H1 (cell line): Measurements from ENCODE around the gene HLA-A. TPM values are rescaled to one million over a fixed set of nuclear protein-coding genes. Genes with fewer than 3 reads are reported as not detected.

Experiments used
- CTCF ChIA-PET: fragments of 300-600 bp; sonication (Branson Sonifier 250); formaldehyde crosslinking; loops from one replicate; lab custom pipeline; 2021; ENCODE audit not compliant: partially characterized antibody; lab: Charles Lee
- POLR2A ChIA-PET: fragments of 300-600 bp; sonication (Branson Sonifier 250); formaldehyde crosslinking; loops from one replicate; lab custom pipeline; 2021; ENCODE audit warnings: inconsistent platforms; ENCODE audit not compliant: partially characterized antibody; lab: Charles Lee
- DNase-seq, 2 experiments: peaks; one replicate each; pipeline versions ENCODE4 v3.0.0 to v3.0.0-alpha.2; 2010 to 2022; ENCODE audit warnings: low spot score in 2 of 2, low read depth in 1 of 2, mixed read lengths in 1 of 2
- FAIRE-seq: peaks from 2 replicates; lab custom pipeline; 2011; peaks lifted over from hg19 to GRCh38; lab: Jason Lieb, UNC
- H2AFZ ChIP-seq: 2 replicates; pipeline ENCODE4 v1.8.1; 2012; ENCODE audit warnings: low read length, inconsistent platforms
- H2AK5ac ChIP-seq: 2 replicates; pipeline ENCODE4 v1.6.1; 2013; ENCODE audit warnings: low read depth, low read length
- H2BK120ac ChIP-seq: replicated peaks from 2 replicates; pipeline ENCODE3; 2013; ENCODE audit warnings: low read depth, low read length, inconsistent platforms
- H2BK12ac ChIP-seq: 2 replicates; pipeline ENCODE4 v1.6.1; 2013; ENCODE audit warnings: low read depth, low read length
- H2BK15ac ChIP-seq: 2 replicates; pipeline ENCODE4 v1.6.1; 2013; ENCODE audit warnings: low read length
- H2BK20ac ChIP-seq: 2 replicates; pipeline ENCODE4 v1.6.1; 2013; ENCODE audit warnings: low read length
- H2BK5ac ChIP-seq: 2 replicates; pipeline ENCODE4 v1.6.1; 2013; ENCODE audit warnings: low read depth, low read length
- H3K14ac ChIP-seq: 2 replicates; pipeline ENCODE4 v1.6.1; 2013; ENCODE audit warnings: inconsistent platforms; ENCODE audit not compliant: insufficient read length
- H3K18ac ChIP-seq: 2 replicates; pipeline ENCODE4 v1.6.1; 2013; ENCODE audit warnings: low read length; ENCODE audit errors: extremely low read depth
- H3K23ac ChIP-seq: 2 replicates; pipeline ENCODE4 v1.6.1; 2013; ENCODE audit warnings: inconsistent platforms; ENCODE audit not compliant: insufficient read length
- H3K23me2 ChIP-seq: 2 replicates; pipeline ENCODE4 v1.6.1; 2013; ENCODE audit warnings: low read depth, low read length
- H3K27ac ChIP-seq: 2 replicates; pipeline ENCODE4 v1.6.1; 2011; ENCODE audit warnings: low read depth, low read length, inconsistent platforms
- H3K27me3 ChIP-seq, 4 experiments: replicated peaks in 1 of 4; 1 replicate in 1 of 4; 2 replicates in 3 of 4; pipeline versions ENCODE4 v1.6.1 to v1.8.1; 2011 to 2013; ENCODE audit warnings: low read length in 3 of 4, mild to moderate bottlenecking in 3 of 4, inconsistent platforms in 2 of 4, mixed read lengths in 2 of 4, moderate library complexity in 1 of 4; ENCODE audit not compliant: control insufficient read depth in 3 of 4, insufficient read depth in 3 of 4; ENCODE audit errors: extremely low read depth in 1 of 4
- H3K36me3 ChIP-seq, 4 experiments: 2 replicates each; pipeline versions ENCODE4 v1.6.1 to v1.8.1; 2011 to 2013; ENCODE audit warnings: mild to moderate bottlenecking in 4 of 4, low read length in 3 of 4, moderate library complexity in 2 of 4, control low read depth in 1 of 4, inconsistent platforms in 1 of 4; ENCODE audit not compliant: insufficient read depth in 4 of 4, control insufficient read depth in 2 of 4
- H3K4ac ChIP-seq: replicated peaks from 2 replicates; pipeline ENCODE3; 2013; ENCODE audit warnings: low read length, low read depth, mixed read lengths, inconsistent platforms; ENCODE audit not compliant: insufficient read length
- H3K4me1 ChIP-seq, 4 experiments: replicated peaks in 1 of 4; 1 replicate in 1 of 4; 2 replicates in 3 of 4; pipeline versions ENCODE4 v1.6.1 to v1.8.1; 2011 to 2013; ENCODE audit warnings: low read length in 3 of 4, inconsistent platforms in 2 of 4, mixed read lengths in 1 of 4; ENCODE audit not compliant: insufficient read depth in 4 of 4, control insufficient read depth in 3 of 4
- H3K4me2 ChIP-seq, 2 experiments: 2 replicates each; pipeline versions ENCODE4 v1.6.1 to v1.8.1; 2011 to 2013; ENCODE audit warnings: low read depth in 2 of 2, low read length in 2 of 2, control low read depth in 1 of 2, inconsistent platforms in 1 of 2, mild to moderate bottlenecking in 1 of 2; ENCODE audit not compliant: insufficient read depth in 1 of 2
- H3K4me3 ChIP-seq, 4 experiments: fragments of 200-600, 300-600 bp in 1 of 4; sonication (generic), shearing (Covaris generic), sonication (Bioruptor Twin) in 1 of 4; 2 replicates each; pipeline versions ENCODE4 v1.5.1 to v1.8.1; 2011 to 2016; ENCODE audit warnings: low read length in 4 of 4, low read depth in 3 of 4, control low read depth in 2 of 4, inconsistent platforms in 2 of 4, mild to moderate bottlenecking in 2 of 4, mixed read lengths in 1 of 4, moderate library complexity in 1 of 4; ENCODE audit not compliant: insufficient read depth in 2 of 4; ENCODE audit errors: extremely low read depth in 1 of 4
- H3K56ac ChIP-seq: replicated peaks from 2 replicates; pipeline ENCODE3; 2013; ENCODE audit warnings: low read depth, mild to moderate bottlenecking, mixed read lengths, low read length, inconsistent platforms; ENCODE audit not compliant: insufficient read length
- H3K79me1 ChIP-seq: 2 replicates; pipeline ENCODE4 v1.6.1; 2013; ENCODE audit warnings: low read depth, low read length, control low read depth
- H3K79me2 ChIP-seq, 2 experiments: 2 replicates each; pipeline versions ENCODE4 v1.6.1 to v1.8.1; 2012 to 2013; ENCODE audit warnings: low read length in 2 of 2, mild to moderate bottlenecking in 2 of 2, inconsistent platforms in 1 of 2; ENCODE audit not compliant: insufficient read depth in 2 of 2, control insufficient read depth in 1 of 2
- H3K9ac ChIP-seq, 4 experiments: replicated peaks in 1 of 4; 1 replicate in 1 of 4; 2 replicates in 3 of 4; pipeline versions ENCODE4 v1.6.1 to v1.8.1; 2011 to 2013; ENCODE audit warnings: low read depth in 3 of 4, low read length in 3 of 4, control low read depth in 2 of 4, mild to moderate bottlenecking in 2 of 4, moderate library complexity in 2 of 4, inconsistent platforms in 1 of 4; ENCODE audit errors: extremely low read depth in 1 of 4
- H3K9me3 ChIP-seq, 2 experiments: 2 replicates each; pipeline versions ENCODE4 v1.6.1 to v1.8.1; 2012 to 2013; ENCODE audit warnings: mild to moderate bottlenecking in 2 of 2, moderate library complexity in 2 of 2, control low read depth in 1 of 2, inconsistent platforms in 1 of 2, low read depth in 1 of 2, low read length in 1 of 2, mixed read lengths in 1 of 2; ENCODE audit not compliant: insufficient read depth in 2 of 2
- H4K20me1 ChIP-seq, 2 experiments: replicated peaks in 1 of 2; 2 replicates each; pipeline versions ENCODE3 to v1.8.1; 2011 to 2013; ENCODE audit warnings: inconsistent platforms in 2 of 2, low read length in 2 of 2, mild to moderate bottlenecking in 1 of 2; ENCODE audit not compliant: insufficient read depth in 2 of 2, control insufficient read depth in 1 of 2
- H4K5ac ChIP-seq: 2 replicates; pipeline ENCODE4 v1.6.1; 2013; ENCODE audit warnings: low read length, low read depth, mixed read lengths, inconsistent platforms; ENCODE audit not compliant: insufficient read length
- H4K8ac ChIP-seq: 2 replicates; pipeline ENCODE4 v1.8.0; 2013; ENCODE audit warnings: mild to moderate bottlenecking, moderate library complexity, low read length, inconsistent platforms; ENCODE audit not compliant: insufficient read depth; ENCODE audit errors: extremely low read depth
- H4K91ac ChIP-seq: replicated peaks from 2 replicates; pipeline ENCODE3; 2013; ENCODE audit warnings: low read length, mixed read lengths, inconsistent platforms; ENCODE audit not compliant: insufficient read length
- CEBPB ChIP-seq: IDR thresholded peaks from 2 replicates; pipeline ENCODE4 v1.6.1; 2012; ENCODE audit warnings: low read depth, low read length
- CHD1 ChIP-seq: IDR thresholded peaks from 2 replicates; pipeline ENCODE4 v1.6.1; 2012; ENCODE audit warnings: low read depth, low read length, improper control_type of control experiment
- CREB1 ChIP-seq: IDR thresholded peaks from 2 replicates; pipeline ENCODE4 v1.6.1; 2012; ENCODE audit warnings: inconsistent platforms
- GTF2F1 ChIP-seq: IDR thresholded peaks from 2 replicates; pipeline ENCODE4 v1.6.1; 2012; ENCODE audit warnings: low read depth, low read length, improper control_type of control experiment, borderline replicate concordance
- KDM5A ChIP-seq: fragments of 200-600 bp; IDR thresholded peaks from 2 replicates; pipeline ENCODE4 v1.7.1; 2012; ENCODE audit warnings: mild to moderate bottlenecking, low read length, inconsistent platforms, mixed read lengths
- PHF8 ChIP-seq: fragments of 200-600 bp; sonication (generic); conservative IDR thresholded peaks from 2 replicates; pipeline ENCODE4 v1.7.1; 2012; ENCODE audit warnings: low read depth, mild to moderate bottlenecking, inconsistent platforms, low read length, moderate library complexity
- SP1 ChIP-seq: IDR thresholded peaks from 2 replicates; pipeline ENCODE4 v1.6.1; 2011; ENCODE audit warnings: low read depth, low read length
- TCF12 ChIP-seq: IDR thresholded peaks from 2 replicates; pipeline ENCODE4 v1.6.1; 2011; ENCODE audit warnings: low read depth, mild to moderate bottlenecking, low read length
- WGBS, 2 experiments: shearing (Covaris generic) in 1 of 2; methylation state at CpG; one replicate each; pipeline versions ENCODE4 v1.1.6 to v1.1.7; 2013 to 2015; ENCODE audit warnings: low lambda C conversion rate in 2 of 2, mixed read lengths in 2 of 2, inconsistent platforms in 1 of 2, low coverage in 1 of 2, missing lambda C conversion rate in 1 of 2; ENCODE audit not compliant: insufficient replicate concordance in 2 of 2, insufficient coverage in 1 of 2, insufficient read length in 1 of 2; ENCODE audit errors: extremely low coverage in 1 of 2, missing lambda C conversion rate in 1 of 2; 5-methylcytosine and 5-hydroxymethylcytosine counted together
- polyA plus RNA-seq, 7 experiments: library from polyadenylated mRNA; depleted of rRNA in 3 of 7; stranded (reverse) in 5 of 7; unstranded in 2 of 7; fragments of >200 nt in 5 of 7; fragments of 200-250 nt in 2 of 7; gene quantifications; 1 replicate in 5 of 7; 2 replicates in 1 of 7; 4 replicates in 1 of 7; pipeline versions ENCODE4 v1.2.1 to v1.2.3, GENCODE V29; 2011 to 2013; ENCODE audit warnings: missing spikeins in 2 of 7, mixed read lengths in 2 of 7
- total RNA-seq: library from RNA; stranded (reverse); fragmentation: NEBNext Ultra II Directional; extraction: Animal tissue kit (Norgen Biotek cat#: 25700); gene quantifications from 2 replicates; pipeline ENCODE4 v1.2.1, GENCODE V29; 2021
- TF ChIP-seq, protein P1 (sequence below): IDR thresholded peaks from 2 replicates; pipeline ENCODE4 v1.6.1; 2011; ENCODE audit warnings: low read depth, mild to moderate bottlenecking, low read length; ENCODE audit not compliant: insufficient read depth
- TF ChIP-seq, protein P2 (sequence below): IDR thresholded peaks from 2 replicates; pipeline ENCODE4 v1.6.1; 2012; ENCODE audit warnings: low read length, inconsistent platforms

HLA-A gene
- total and polyA plus RNA-seq, 2 of the 8 experiments (the other 6 are each of a cell fraction or from before 2014, with no cell fraction given): 221 to 474 TPM

DNA sequence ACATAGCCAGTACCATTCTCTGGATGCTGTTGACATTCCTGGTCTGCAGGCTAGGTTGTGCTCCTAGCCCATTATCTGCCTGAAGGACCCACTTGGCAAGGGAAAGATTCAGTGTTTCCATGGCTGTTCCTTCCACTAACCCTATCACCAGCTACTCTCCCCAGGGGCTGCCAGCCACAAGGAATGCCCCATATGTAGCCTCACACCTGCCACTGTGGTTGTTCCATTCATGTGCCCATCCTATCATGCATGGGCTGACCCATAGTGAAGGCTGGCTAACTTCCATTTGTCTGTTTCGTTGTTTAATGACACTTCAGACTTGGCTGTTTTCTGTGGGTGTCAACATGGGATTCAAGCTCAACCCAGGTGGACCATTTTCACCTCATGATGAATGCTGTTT, 25.6 kb upstream of the HLA-A start:
- H3K79me1 ChIP-seq: no peaks in the 10 kb centered on the region
- no peak overlapping the region for H2AFZ ChIP-seq
- H2AK5ac ChIP-seq: no peak overlapping the region
- H3K23ac ChIP-seq: no peak overlapping the region
- DNase-seq (no peak), FAIRE-seq (no peak)
- no peak overlapping the region for H4K91ac ChIP-seq
- no peak overlapping the region for H3K4ac ChIP-seq
- no peaks in the 10 kb centered on the region for H3K9me3 ChIP-seq
- H3K18ac ChIP-seq: no peak overlapping the region
- H3K14ac ChIP-seq: no peak overlapping the region
- 29% methylated on average over 1 of the region's 1 CpG; no CpG with 5 or more reads in 1 of the 2 experiments for WGBS, 2 experiments
- no peak for TF ChIP-seq GTF2F1
- TF ChIP-seq CREB1: no peak
- TF ChIP-seq TCF12: no peak
- TF ChIP-seq, protein P1, sequence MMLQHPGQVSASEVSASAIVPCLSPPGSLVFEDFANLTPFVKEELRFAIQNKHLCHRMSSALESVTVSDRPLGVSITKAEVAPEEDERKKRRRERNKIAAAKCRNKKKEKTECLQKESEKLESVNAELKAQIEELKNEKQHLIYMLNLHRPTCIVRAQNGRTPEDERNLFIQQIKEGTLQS: no peak
- TF ChIP-seq CEBPB: no peak
- TF ChIP-seq CHD1: no peak
- TF ChIP-seq KDM5A: no peak
- TF ChIP-seq, protein P2, sequence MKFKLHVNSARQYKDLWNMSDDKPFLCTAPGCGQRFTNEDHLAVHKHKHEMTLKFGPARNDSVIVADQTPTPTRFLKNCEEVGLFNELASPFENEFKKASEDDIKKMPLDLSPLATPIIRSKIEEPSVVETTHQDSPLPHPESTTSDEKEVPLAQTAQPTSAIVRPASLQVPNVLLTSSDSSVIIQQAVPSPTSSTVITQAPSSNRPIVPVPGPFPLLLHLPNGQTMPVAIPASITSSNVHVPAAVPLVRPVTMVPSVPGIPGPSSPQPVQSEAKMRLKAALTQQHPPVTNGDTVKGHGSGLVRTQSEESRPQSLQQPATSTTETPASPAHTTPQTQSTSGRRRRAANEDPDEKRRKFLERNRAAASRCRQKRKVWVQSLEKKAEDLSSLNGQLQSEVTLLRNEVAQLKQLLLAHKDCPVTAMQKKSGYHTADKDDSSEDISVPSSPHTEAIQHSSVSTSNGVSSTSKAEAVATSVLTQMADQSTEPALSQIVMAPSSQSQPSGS: no peak
- TF ChIP-seq SP1: no peak
- TF ChIP-seq PHF8: no peak
- H2BK20ac ChIP-seq: no peak overlapping the region
- no peak overlapping the region for H4K8ac ChIP-seq
- H2BK15ac ChIP-seq: no peak overlapping the region
- no peaks in the 10 kb centered on the region for H3K36me3 ChIP-seq
- H2BK120ac ChIP-seq: no peak overlapping the region
- no peak overlapping the region for H3K4me3 ChIP-seq
- H3K56ac ChIP-seq: no peak overlapping the region
- H3K23me2 ChIP-seq: no peaks in the 10 kb centered on the region
- ChIA-PET POLR2A (no interaction called here), CTCF (interaction anchor here (1.3 kb wide), 1 partner anchor 123 kb away, joined by 3 read pairs; no protein-coding TSS in a partner anchor)
- no peaks in the 10 kb centered on the region for H4K20me1 ChIP-seq
- H3K9ac ChIP-seq: no peak overlapping the region
- no peaks in the 10 kb centered on the region for H3K27me3 ChIP-seq
- no peak overlapping the region for H2BK5ac ChIP-seq
- no peaks in the 10 kb centered on the region for H3K4me1 ChIP-seq
- no peaks in the 10 kb centered on the region for H3K79me2 ChIP-seq
- H2BK12ac ChIP-seq: no peak overlapping the region
- H4K5ac ChIP-seq: no peak overlapping the region
- no peak overlapping the region for H3K4me2 ChIP-seq
- H3K27ac ChIP-seq: no peak overlapping the region
